Stimulated activated CD8-positive, alpha-beta memory T cell treated with anti-CD3 and anti-CD28 coated beads, Interleukin-2, amount 100 ng/mL, for 1 hour (primary cell): ENCODE results near the gene CARD8.

Experiments
- DNase-seq, 2 donors: peaks; one replicate each; pipeline ENCODE4 v3.0.0-alpha.2; 2020; ENCODE audit warnings: low read depth in 2 of 2

The CARD8 gene

DNA sequence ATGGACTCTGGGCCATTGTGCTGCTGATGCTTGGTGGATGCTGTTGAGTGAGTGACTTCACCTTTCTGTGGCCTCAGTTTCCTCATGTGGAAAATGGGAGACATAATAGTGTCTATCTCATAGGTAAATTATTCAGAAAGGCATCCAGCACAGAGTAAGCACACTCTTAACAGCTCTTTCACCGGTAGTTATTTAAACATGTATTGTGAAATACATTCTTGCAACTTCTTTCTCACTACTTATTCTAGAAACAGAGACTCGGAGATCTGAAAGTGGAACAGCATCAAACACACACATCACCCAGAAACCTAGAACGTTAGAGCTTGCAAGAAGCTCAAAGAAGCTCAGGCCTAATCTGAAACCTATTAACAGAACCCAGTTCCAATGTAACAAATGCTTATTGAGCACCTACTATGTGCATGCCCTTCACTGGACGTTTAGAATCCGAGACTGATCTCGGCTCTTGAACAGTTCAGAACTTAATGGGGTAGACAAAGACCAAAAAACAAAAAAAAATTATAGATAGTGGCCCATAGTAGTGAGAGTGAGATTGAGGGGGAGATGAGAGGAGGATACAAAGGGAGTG is 81.2 kb downstream of the CARD8 start:
- no peak for DNase-seq

DNA sequence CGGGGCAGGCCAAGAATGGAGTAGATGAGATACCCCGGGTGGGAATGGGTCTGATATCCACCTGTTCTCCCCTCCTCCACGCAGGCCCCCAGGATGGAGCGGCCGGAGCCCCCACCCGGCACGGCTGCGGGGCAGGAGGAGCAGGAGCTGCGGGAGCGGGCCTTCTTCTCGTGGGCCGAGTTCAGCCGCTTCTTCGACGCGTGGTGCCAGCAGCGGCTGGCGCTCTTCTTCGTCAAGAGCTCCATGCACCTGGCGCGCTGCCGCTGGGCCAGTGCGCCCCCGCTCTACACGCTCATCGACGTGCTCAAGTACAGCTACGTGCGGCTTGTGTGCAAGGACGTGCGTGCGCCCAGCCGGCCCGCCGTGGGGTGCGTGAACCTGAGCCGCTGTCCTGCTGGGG is 84.0 kb downstream of the CARD8 start:
- DNase-seq = no peak

DNA sequence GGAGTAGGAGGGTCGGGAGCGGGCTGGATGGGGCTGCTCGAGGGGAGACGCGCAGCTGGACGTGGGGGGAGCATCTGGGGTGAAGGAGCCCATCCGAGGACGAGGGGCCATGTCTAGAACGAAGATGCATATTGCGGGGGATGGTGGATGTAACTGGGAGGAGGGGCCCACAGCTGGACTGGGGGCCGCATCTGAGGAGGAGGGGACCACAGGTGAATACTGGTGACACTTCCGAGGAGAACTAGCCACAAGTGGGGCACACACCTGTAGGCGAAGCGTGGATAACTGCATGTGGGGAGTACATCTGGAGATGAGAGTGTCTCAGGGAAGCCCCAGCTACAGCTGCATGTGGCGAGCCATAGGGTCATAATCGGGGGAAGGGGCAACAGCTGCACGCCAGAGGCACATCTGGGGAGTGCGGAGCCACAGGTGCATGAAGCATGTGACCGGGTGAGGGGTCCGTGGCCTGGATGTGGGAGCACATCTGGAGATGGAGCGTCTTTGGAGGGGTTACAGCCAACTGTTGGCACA is 84.8 kb downstream of the CARD8 start:
- no peak for DNase-seq

DNA sequence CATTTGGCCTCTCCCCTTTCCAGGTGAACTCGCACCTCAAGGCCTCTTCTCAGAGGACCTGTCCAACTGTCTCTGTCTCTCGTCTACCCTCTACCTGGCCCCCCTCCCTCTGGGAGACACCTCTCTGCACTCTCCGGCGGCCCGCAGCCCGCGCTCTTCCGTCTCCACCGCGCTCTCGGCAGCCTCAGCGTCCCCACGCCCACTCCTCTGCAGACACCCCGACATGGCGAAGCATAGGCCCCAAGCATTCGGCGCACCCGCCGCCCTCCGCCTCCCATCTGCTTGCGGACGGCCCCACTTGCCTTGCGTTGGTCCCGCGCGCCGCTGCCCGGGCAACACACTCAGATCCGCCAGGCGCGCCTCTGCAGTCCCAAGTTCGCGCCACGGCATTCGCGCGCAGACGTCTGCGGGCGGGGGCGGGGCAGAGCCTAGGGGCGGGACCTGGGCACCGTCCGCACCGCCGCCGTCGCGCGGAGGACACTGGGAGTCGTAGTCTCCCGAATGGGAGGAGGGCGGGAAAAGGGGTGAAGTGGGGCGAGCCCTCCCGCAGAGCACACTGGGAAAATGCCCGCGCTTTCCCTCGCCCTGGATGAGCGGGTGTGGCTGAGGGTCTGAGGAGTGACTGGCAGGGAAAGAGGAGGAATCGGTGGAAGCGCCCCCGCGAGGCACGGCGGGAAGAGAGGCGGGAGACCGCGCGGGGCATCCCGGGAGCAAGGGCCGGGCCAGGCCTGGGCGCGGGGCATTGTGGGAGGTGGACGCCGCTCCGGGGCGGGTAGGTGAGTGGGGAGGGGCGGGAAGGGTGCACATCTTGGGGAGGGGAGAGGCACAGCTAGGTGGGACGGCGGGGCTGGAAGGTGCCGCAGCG is 85.5 kb downstream of the CARD8 start, which contains the start of the genes LIG1 and ZSWIM9:
Gene LIG1, minus strand, starts transcription at position 406 of the 865 bp plus-strand sequence. CDS start 4,778 bp downstream, outside the sequence.
Gene ZSWIM9, plus strand, starts transcription at position 742 of the 865 bp plus-strand sequence. CDS start 1,123 bp downstream, outside the sequence.
- DNase-seq = peak; percentile 79 to 83

DNA sequence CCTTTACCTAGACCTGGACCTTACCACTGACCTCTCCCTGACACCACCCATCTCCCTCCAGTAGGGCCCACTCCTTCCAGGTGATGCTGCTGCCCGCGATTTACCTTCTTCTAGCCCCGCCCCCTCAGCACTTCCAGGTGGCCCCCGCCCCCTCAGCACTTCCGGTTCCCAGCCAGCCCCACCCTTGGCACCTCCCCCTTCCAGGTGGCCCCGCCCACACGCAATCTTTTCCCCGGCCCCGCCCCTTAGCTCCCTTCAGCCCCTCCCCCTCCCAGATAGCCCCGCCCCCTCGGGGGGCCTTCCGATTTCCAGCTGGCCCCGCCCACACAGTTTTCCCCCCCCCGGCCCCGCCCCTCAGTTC is 86.2 kb downstream of the CARD8 start:
- DNase-seq = peak; percentile 86 to 91

DNA sequence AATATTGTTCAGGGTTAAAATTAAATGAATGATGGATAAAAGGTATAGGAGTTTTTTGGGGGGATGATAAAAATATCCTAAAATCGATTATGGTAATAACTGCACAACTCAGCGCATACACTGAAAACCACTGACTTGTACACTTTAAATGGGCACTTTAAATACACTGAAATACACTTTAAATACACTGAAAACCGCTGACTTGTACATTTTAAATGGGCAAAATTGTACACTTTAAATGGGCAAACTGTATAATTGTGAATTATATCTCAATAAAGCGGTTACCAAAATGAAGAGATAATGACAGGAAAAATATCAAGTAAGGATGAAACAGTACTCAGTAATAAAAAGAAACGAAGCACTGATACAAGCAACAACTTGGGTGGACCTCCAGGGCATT is 87.0 kb downstream of the CARD8 start:
- no peak for DNase-seq

DNA sequence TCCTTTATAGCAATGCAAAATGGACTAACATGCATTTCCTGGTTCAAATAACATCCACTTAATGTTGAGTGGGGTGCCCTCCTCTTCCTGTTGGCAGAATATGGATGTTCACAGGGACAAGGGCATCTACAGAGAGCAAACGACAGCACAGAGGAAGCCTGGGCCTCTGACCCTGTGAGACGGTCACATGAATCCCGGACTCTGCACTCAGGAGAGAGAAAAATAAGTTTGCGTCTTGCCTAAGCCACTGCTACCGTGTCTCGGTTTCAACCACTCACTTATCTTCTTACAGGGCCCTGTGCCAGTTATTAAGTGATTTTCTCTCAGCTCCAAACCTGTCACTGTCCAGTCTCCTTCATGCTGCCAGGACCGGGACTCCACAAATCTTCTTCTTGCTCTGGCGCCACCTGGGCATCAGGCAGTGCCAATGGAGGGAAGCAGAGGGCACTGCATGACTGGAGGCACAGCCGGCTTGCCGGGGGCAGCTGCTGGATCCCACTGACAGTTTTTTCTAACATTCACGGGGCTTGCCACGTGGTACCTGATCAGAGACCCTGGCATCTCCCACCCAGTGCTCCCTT is 97.4 kb downstream of the CARD8 start:
- DNase-seq = no peak
